Measurements from ENCODE around the gene ABLIM3. TPM values are rescaled to one million over a fixed set of nuclear protein-coding genes. Genes with fewer than 3 reads are reported as not detected.
"Not testable (repeated sequence)": the region's sequence is repeated elsewhere in the genome, so short reads cannot be mapped to it uniquely, and the experiment has no call there.

Gene ABLIM3
- total RNA-seq, 1 donor: 32.8 TPM

GRCh38 chr5:149271195-149271715 lies 130.0 kb downstream of the ABLIM3 start:
- no peak for TF ChIP-seq CTCF (IDR thresholded peaks at IDR 0.05; ENCODE audit: insufficient read depth, low read depth, low read length)
- peak; percentile 39 for DNase-seq (ENCODE audit: low read depth)
- peak overlapping the region; percentile 72 for H3K4me3 ChIP-seq (ENCODE audit: low read depth, low read length)

GRCh38 chr5:149271716-149272563 lies 130.6 kb downstream of the ABLIM3 start, which contains the start of gene AFAP1L1:
Gene AFAP1L1 (plus strand): TSS chr5:149271859. CDS start chr5:149271969, 110 bp downstream.
- DNase-seq (ENCODE audit: low read depth): peak; percentile 53
- TF ChIP-seq CTCF (IDR thresholded peaks at IDR 0.05; ENCODE audit: insufficient read depth, low read depth, low read length): no peak
- H3K4me3 ChIP-seq (ENCODE audit: low read depth, low read length): peak within 1 kb of the TSS; percentile 72

GRCh38 chr5:149272781-149273180 lies 131.5 kb downstream of the ABLIM3 start:
- not testable (repeated sequence) for DNase-seq (ENCODE audit: low read depth)
- peak overlapping the region; percentile 72 for H3K4me3 ChIP-seq (ENCODE audit: low read depth, low read length)

- H3K4me3 ChIP-seq (ENCODE audit: low read depth, low read length): no peak overlapping the region
- TF ChIP-seq CTCF (IDR thresholded peaks at IDR 0.05; ENCODE audit: insufficient read depth, low read depth, low read length): no peak
- DNase-seq (ENCODE audit: low read depth): no peak
These were observed 131.9 kb downstream of the ABLIM3 start for GRCh38 chr5:149273237-149273636.

GRCh38 chr5:149273950-149274349 lies 132.7 kb downstream of the ABLIM3 start:
- no peak for TF ChIP-seq CTCF (IDR thresholded peaks at IDR 0.05; ENCODE audit: insufficient read depth, low read depth, low read length)
- H3K4me3 ChIP-seq (ENCODE audit: low read depth, low read length): no peak overlapping the region
- no peak for DNase-seq (ENCODE audit: low read depth)

GRCh38 chr5:149274939-149275338 lies 133.6 kb downstream of the ABLIM3 start:
- no peak overlapping the region for H3K4me3 ChIP-seq (ENCODE audit: low read depth, low read length)
- no peak for TF ChIP-seq CTCF (IDR thresholded peaks at IDR 0.05; ENCODE audit: insufficient read depth, low read depth, low read length)
- DNase-seq (ENCODE audit: low read depth): no peak

- DNase-seq (ENCODE audit: low read depth): no peak
- TF ChIP-seq CTCF (IDR thresholded peaks at IDR 0.05; ENCODE audit: insufficient read depth, low read depth, low read length): no peak
- no peak overlapping the region for H3K4me3 ChIP-seq (ENCODE audit: low read depth, low read length)
These were observed 136.5 kb downstream of the ABLIM3 start for GRCh38 chr5:149277801-149278200.

Data from fibroblast of villous mesenchyme (primary cell).